GM10266 (cell line): ENCODE measurements around the gene PDE4D.

Source experiments
- DNase-seq: peaks from one replicate; pipeline ENCODE4 v3.0.0; 2012; ENCODE audit errors: extremely low spot score
- TF ChIP-seq, protein P1 (sequence below): IDR thresholded peaks from 2 replicates; pipeline ENCODE4 v1.5.1; 2012; ENCODE audit warnings: mild to moderate bottlenecking, low read depth; ENCODE audit not compliant: control insufficient read depth, insufficient read depth; ENCODE audit errors: missing control alignments

The PDE4D gene

GRCh38 chr5:59301727-59302126 lies 591.8 kb downstream of the PDE4D start:
- DNase-seq: no peak
- TF ChIP-seq, protein P1, sequence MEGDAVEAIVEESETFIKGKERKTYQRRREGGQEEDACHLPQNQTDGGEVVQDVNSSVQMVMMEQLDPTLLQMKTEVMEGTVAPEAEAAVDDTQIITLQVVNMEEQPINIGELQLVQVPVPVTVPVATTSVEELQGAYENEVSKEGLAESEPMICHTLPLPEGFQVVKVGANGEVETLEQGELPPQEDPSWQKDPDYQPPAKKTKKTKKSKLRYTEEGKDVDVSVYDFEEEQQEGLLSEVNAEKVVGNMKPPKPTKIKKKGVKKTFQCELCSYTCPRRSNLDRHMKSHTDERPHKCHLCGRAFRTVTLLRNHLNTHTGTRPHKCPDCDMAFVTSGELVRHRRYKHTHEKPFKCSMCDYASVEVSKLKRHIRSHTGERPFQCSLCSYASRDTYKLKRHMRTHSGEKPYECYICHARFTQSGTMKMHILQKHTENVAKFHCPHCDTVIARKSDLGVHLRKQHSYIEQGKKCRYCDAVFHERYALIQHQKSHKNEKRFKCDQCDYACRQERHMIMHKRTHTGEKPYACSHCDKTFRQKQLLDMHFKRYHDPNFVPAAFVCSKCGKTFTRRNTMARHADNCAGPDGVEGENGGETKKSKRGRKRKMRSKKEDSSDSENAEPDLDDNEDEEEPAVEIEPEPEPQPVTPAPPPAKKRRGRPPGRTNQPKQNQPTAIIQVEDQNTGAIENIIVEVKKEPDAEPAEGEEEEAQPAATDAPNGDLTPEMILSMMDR: no peak

DNA sequence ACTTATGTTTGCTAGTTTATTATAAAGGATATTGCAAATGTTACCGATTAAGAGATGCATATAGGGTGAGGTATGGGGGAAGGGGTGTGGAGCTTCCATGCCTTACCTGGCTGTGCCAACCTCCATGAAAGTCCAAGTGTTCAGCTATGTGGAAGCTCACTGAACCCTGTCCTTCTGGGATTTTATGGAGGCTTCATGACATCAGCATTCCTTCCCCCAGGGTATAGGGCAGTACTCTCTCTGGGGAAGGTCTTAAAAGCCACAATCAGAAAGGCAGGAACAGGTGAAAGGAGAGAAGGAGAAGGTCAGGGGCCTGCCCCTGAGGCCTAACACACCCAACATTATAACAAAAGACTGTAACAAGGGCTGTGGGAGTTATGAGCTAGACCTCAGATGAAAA lies 592.6 kb downstream of the PDE4D start:
- TF ChIP-seq, protein P1: no peak
- DNase-seq: no peak

GRCh38 chr5:59299006-59299405 lies 594.5 kb downstream of the PDE4D start:
- TF ChIP-seq, protein P1: no peak

GRCh38 chr5:59296317-59297264 lies 596.9 kb downstream of the PDE4D start:
- DNase-seq: no peak

More at GRCh38 chr5:59299006-59299405, 594.5 kb downstream of the PDE4D start:
- DNase-seq: no peak

GRCh38 chr5:59293700-59294099 lies 599.8 kb downstream of the PDE4D start:
- no peak for DNase-seq
- TF ChIP-seq, protein P1: no peak

More at GRCh38 chr5:59296317-59297264, 596.9 kb downstream of the PDE4D start:
- TF ChIP-seq, protein P1: no peak

- DNase-seq: no peak
- TF ChIP-seq, protein P1: no peak
Observed at GRCh38 chr5:59291941-59292340, 601.6 kb downstream of the PDE4D start.

- TF ChIP-seq, protein P1: no peak
- DNase-seq: no peak
Observed at GRCh38 chr5:59287884-59288283, 605.6 kb downstream of the PDE4D start.
